Measurements from ENCODE around the gene ADAMTS2.

Gene ADAMTS2

GRCh38 chr5:179267671-179268083 is 77.6 kb downstream of the ADAMTS2 start:
- H3K27ac ChIP-seq (ENCODE audit: low read depth, low read length, poor library complexity, severe bottlenecking): no peak overlapping the region
- H3K4me1 ChIP-seq (ENCODE audit: insufficient read depth, low read length, severe bottlenecking): no peaks in the 10 kb centered on the region

GRCh38 chr5:179267071-179267670 is 78.1 kb downstream of the ADAMTS2 start:
- Histone ChIP-seq H3K36me3 (ENCODE audit: insufficient read depth, low read length) (no peaks in the 10 kb centered on the region), H3K27ac (ENCODE audit: low read depth, low read length, poor library complexity, severe bottlenecking) (no peak overlapping the region), H3K4me2 (ENCODE audit: low read length) (no peak overlapping the region), H3K9me3 (ENCODE audit: low read length) (no peaks in the 10 kb centered on the region), H3K9ac (ENCODE audit: low read length) (no peak overlapping the region), H3F3A (ENCODE audit: insufficient read depth, low read length) (no peaks in the 10 kb centered on the region), H3K4me1 (ENCODE audit: insufficient read depth, low read length, severe bottlenecking) (no peaks in the 10 kb centered on the region), H2AFZ (ENCODE audit: low read length) (no peak overlapping the region), H3K9me2 (ENCODE audit: low read depth, low read length) (no peaks in the 10 kb centered on the region), H3K4me3 (ENCODE audit: low read depth, low read length, poor library complexity, severe bottlenecking) (no peak overlapping the region), H3K79me2 (ENCODE audit: insufficient read depth, low read length) (no peaks in the 10 kb centered on the region), H4K20me1 (ENCODE audit: insufficient read depth, low read length) (no peaks in the 10 kb centered on the region), H3K27me3 (ENCODE audit: insufficient read depth, low read length) (no peaks in the 10 kb centered on the region)
- TF ChIP-seq CTCF (IDR thresholded peaks at IDR 0.05; ENCODE audit: low read length) (no peak), EZH2 (IDR thresholded peaks at IDR 0.05; ENCODE audit: borderline replicate concordance, low read length) (no peak)

More at GRCh38 chr5:179267671-179268083, 77.6 kb downstream of the ADAMTS2 start:
- Histone ChIP-seq H3K4me3 (ENCODE audit: low read depth, low read length, poor library complexity, severe bottlenecking) (no peak overlapping the region), H2AFZ (ENCODE audit: low read length) (no peak overlapping the region), H3K36me3 (ENCODE audit: insufficient read depth, low read length) (no peaks in the 10 kb centered on the region), H3F3A (ENCODE audit: insufficient read depth, low read length) (no peaks in the 10 kb centered on the region), H3K9ac (ENCODE audit: low read length) (no peak overlapping the region), H3K79me2 (ENCODE audit: insufficient read depth, low read length) (no peaks in the 10 kb centered on the region), H3K27me3 (ENCODE audit: insufficient read depth, low read length) (no peaks in the 10 kb centered on the region), H3K9me3 (ENCODE audit: low read length) (no peaks in the 10 kb centered on the region), H3K4me2 (ENCODE audit: low read length) (no peak overlapping the region), H3K9me2 (ENCODE audit: low read depth, low read length) (no peaks in the 10 kb centered on the region), H4K20me1 (ENCODE audit: insufficient read depth, low read length) (no peaks in the 10 kb centered on the region)
- TF ChIP-seq CTCF (IDR thresholded peaks at IDR 0.05; ENCODE audit: low read length): no peak
- no peak for TF ChIP-seq EZH2 (IDR thresholded peaks at IDR 0.05; ENCODE audit: borderline replicate concordance, low read length)

GRCh38 chr5:179266291-179267070 is 78.8 kb downstream of the ADAMTS2 start:
- no peaks in the 10 kb centered on the region for H4K20me1 ChIP-seq (ENCODE audit: insufficient read depth, low read length)
- H2AFZ ChIP-seq (ENCODE audit: low read length): no peak overlapping the region
- H3K9me2 ChIP-seq (ENCODE audit: low read depth, low read length): no peaks in the 10 kb centered on the region
- H3K4me1 ChIP-seq (ENCODE audit: insufficient read depth, low read length, severe bottlenecking): no peaks in the 10 kb centered on the region
- H3K4me2 ChIP-seq (ENCODE audit: low read length): no peak overlapping the region
- no peaks in the 10 kb centered on the region for H3K79me2 ChIP-seq (ENCODE audit: insufficient read depth, low read length)
- no peak overlapping the region for H3K4me3 ChIP-seq (ENCODE audit: low read depth, low read length, poor library complexity, severe bottlenecking)
- no peak overlapping the region for H3K9ac ChIP-seq (ENCODE audit: low read length)
- H3K27me3 ChIP-seq (ENCODE audit: insufficient read depth, low read length): no peaks in the 10 kb centered on the region
- no peaks in the 10 kb centered on the region for H3K36me3 ChIP-seq (ENCODE audit: insufficient read depth, low read length)
- no peaks in the 10 kb centered on the region for H3F3A ChIP-seq (ENCODE audit: insufficient read depth, low read length)
- H3K9me3 ChIP-seq (ENCODE audit: low read length): no peaks in the 10 kb centered on the region
- H3K27ac ChIP-seq (ENCODE audit: low read depth, low read length, poor library complexity, severe bottlenecking): no peak overlapping the region
- TF ChIP-seq CTCF (IDR thresholded peaks at IDR 0.05; ENCODE audit: low read length) (no peak), EZH2 (IDR thresholded peaks at IDR 0.05; ENCODE audit: borderline replicate concordance, low read length) (no peak)

Data from OCI-LY1 (cell line).